ENCODE results near the gene CYP26C1. TPM values are rescaled to one million over a fixed set of nuclear protein-coding genes. Genes with fewer than 3 reads are reported as not detected.
A peak's percentile ranks its signal among the peaks of the same experiment; 100 is the strongest.

CYP26C1 gene
- polyA plus RNA-seq, 4 donors, result 0.05 to 0.19 (median 0.12) TPM

DNA sequence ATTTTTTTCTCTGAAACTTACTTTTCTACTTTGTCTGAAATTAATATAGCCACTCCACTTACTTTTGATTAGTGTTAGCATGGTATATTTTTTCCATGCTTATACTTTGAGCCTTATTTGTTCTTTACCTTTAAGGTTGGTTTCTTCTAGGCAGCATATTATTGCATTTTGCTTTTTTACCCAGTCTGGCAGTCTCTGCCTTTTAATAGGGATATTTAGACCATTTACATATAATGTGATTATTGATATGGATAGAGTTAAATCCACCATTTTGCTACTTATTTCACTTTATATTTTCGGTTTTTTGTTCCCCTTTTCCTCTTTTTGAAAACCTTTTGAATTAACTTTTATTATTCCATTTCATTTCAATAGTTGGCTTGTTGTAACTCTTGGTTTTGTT is 43.4 kb downstream of the CYP26C1 start:
- no peak for DNase-seq (ENCODE audit: low read depth in 4 of 4, low spot score in 2 of 4)

DNA sequence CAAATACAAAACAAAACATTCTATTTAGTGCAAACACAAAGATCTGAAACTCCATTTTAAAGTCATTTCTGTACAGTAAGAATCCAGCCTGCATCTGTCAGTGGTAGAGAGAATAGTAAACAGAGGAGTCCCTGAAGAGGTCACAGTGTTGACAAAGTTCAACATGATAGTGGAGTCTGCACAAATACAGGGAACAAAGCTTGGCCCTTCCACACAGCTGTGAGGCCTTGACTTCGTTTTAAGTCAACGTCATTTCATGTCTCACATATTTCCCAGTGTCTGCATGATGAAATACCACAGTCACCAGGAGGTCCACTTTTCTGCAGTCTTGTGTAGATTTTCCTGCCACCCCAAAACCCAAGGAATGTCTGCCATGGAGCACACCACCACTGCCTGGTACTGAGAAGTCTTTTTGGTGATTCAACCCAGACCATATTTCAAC is 46.1 kb downstream of the CYP26C1 start:
- no peak for DNase-seq (ENCODE audit: low read depth in 4 of 4, low spot score in 2 of 4)

DNA sequence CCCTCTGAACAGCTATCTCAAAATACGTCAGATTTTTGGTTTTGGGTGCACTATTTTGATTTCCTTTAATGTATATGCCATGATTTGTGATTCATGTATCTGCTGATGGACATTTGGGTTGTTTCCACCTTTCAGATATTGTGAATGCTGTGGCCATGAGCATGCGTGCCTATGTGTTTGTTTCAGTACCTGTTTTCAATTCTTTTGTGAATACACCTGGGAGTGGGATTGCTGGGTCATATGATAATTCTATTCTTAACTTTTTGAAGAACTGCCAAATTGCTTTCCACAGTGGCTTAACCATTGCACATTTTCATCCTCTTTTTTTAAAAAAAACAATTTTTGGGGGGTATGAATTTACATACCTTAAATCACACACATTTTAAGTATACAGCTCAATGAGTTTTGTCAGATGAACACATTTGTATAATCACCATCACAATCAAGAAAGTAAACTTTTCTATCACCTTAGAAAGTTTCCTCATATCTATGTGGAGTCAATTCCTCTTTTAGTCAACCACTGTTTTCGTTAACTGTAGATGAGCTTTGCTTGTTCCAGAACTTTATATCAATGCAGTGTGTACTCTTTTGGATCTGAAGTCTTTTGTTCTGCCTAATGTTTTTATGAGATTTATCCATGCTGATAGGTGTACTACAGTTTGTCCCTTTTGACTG is 50.0 kb downstream of the CYP26C1 start:
- DNase-seq (ENCODE audit: low read depth in 4 of 4, low spot score in 2 of 4), result no peak

DNA sequence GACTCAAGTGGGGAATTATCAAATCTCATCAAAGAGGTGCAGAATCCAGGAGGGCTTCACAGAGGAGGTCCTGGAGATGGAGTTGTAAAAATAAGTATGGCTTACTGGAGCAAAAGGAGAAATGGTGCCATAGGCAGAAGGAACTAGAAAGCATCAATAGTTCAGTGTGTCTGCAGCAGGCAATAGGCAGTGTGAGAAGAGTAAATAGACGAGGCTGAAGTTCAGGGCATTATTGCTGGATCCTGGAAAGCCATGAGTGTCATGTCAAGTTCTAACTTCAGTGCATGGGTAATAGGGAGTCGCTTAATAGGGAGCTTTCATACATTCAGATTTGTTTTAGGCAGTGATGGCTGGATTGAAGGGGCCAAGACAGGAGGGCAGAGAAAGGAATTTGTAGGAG is 52.4 kb downstream of the CYP26C1 start:
- DNase-seq (ENCODE audit: low read depth in 4 of 4, low spot score in 2 of 4), result no peak

DNA sequence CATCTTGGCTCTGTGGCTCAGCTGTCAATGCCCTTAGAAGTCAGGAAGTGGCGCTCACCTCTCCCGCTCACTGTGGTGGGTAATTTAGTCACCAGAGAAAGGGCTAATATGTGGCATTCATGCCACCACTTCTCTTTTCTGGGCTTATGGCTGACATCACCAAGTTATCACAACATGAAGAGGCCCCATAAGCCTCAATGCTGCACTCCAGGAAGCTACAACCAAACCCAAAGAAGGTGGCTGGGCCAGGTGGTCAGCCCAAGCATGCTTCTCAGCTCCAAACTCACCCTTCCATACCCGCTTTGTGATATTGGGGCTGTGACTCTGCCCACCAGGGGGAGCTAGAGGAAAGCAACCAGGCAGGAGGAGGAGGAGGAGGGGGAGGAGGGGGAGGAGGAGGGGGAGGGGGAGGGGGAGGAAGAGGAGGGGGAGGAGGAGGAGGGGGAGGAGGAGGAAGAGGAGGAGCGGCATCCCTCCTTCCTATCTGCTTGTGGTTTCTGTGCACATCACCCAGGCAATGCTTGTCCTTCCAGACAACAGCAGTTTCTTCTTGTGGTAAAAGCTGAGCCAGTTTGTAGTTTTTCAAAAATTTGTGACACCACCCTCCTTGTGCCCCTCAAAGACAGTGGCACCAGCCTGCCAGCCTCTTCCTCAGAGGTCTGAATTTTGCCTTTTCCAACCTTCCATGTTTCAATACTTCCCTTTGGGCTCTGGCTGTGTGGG is 55.2 kb downstream of the CYP26C1 start:
- DNase-seq (ENCODE audit: low read depth in 4 of 4, low spot score in 2 of 4), result peak in 1 of 4 donors; percentile 4

Other genes starting within 250 kb of the CYP26C1 start
- 10 to 100 TPM; 16.5 to 22.0 (median 19.0) TPM for gene EXOC6, start 212.3 kb upstream of the CYP26C1 start, polyA plus RNA-seq (ENCODE audit: insufficient read length in 4 of 4)
- gene CYP26A1, start 13.1 kb downstream of the CYP26C1 start, polyA plus RNA-seq (ENCODE audit: insufficient read length in 4 of 4), result under 1 TPM in 3 of 4 donors, not detected in 1; 0.08 to 0.18 (median 0.11) TPM